LNCaP clone FGC (cell line): Measurements from ENCODE around the gene ADAMTS6.

Source experiments
- DNase-seq: peaks from one replicate; pipeline ENCODE4 v3.0.0-alpha.2; 2011; ENCODE audit warnings: low read depth
- H3K4me3 ChIP-seq: 2 replicates; pipeline ENCODE4 v1.5.1; 2011; ENCODE audit warnings: mild to moderate bottlenecking, low read depth, low read length, control low read depth
- CTCF ChIP-seq: IDR thresholded peaks from 2 replicates; pipeline ENCODE4 v1.5.1; 2012; ENCODE audit warnings: mild to moderate bottlenecking; ENCODE audit not compliant: control insufficient read depth, insufficient read depth; ENCODE audit errors: extremely low read depth

Gene ADAMTS6

GRCh38 chr5:65102976-65103711 is 378.6 kb downstream of the ADAMTS6 start:
- H3K4me3 ChIP-seq = peak overlapping the region; percentile 22; the same call in 1 of the 2 replicates
- TF ChIP-seq CTCF = no peak
- DNase-seq = no peak

GRCh38 chr5:65102371-65102975 is 379.2 kb downstream of the ADAMTS6 start:
- no peak for DNase-seq
- TF ChIP-seq CTCF = no peak
- H3K4me3 ChIP-seq = no peak overlapping the region

- DNase-seq = no peak
- no peak overlapping the region for H3K4me3 ChIP-seq
- no peak for TF ChIP-seq CTCF
These were observed 380.1 kb downstream of the ADAMTS6 start for GRCh38 chr5:65101632-65102100.

GRCh38 chr5:65100911-65101631 is 380.6 kb downstream of the ADAMTS6 start:
- no peak overlapping the region for H3K4me3 ChIP-seq
- DNase-seq = no peak
- TF ChIP-seq CTCF = peak; percentile 62
